NOMO-1 (cell line): ENCODE data around the gene TRMT61A.

Source experiments
- DNase-seq, 2 experiments: peaks; one replicate each; lab custom pipeline; 2025; ENCODE audit not compliant: unreplicated experiment in 2 of 2; lab: John Stamatoyannopoulos, UW

TRMT61A gene

DNA sequence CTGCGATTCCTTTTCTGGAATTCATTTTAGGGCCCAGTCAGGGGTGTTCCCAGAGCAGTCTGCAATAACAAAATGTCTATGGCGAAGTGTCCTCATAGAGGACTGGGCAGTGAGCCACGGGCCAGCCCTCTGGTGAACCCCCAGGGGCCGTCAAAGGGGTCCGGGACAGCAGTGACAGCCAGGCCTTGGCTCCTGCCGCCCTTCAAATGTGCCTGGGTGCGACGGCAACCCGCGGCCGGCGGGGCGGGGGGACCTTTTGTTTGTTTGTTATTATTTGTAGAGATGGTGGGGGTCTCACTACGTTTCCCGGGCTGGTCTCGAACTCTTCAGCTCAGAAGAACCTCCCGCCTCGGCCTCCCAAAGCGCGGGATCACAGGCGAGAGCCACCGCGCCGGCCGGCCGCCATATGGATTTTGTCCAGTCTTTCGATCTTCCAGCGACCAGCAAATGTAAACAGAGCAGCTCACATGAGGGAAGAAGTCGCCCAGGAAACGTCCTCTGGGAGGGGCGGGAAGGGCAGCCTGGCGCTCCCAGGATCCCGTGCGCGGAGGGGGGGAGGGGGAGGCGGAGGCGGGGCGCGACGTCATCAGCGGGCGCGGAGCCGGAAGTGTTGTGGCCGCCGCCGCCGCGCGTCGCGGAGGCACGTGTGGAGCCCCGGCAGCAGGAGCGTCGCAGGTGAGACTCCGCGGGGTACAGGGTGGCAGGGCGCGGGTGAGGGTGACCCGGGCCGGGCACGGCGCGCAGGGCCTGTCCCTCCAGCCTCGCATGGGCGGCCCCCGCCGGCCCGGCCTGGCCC lies at the start of gene TRMT61A:
TRMT61A (plus strand) TSS at position 610 of the 796 bp plus-strand sequence. CDS start 783 bp downstream, outside the sequence.
- DNase-seq: peak; percentile 29 to 45

DNA sequence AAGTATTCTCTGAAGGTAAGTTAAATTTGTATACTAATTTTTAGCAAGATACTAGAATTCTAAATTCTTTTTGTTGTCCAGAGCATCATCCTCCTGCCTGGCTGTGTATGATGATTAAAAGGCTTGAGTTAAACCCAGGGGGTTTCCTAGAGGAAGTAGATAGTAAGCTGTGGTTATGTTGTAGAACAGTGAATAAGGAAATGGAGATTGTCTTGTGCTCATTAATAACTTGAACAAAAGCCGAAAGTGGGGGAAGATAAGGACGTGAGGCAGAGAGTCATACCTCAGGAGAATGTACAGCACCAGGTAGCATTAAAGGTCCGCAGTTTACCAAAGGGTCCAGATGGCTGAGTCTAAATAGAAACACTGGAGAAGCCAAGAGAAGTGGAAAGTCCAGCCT lies 48.4 kb upstream of the TRMT61A start:
- DNase-seq: peak in 1 of 2 experiments; percentile 85

DNA sequence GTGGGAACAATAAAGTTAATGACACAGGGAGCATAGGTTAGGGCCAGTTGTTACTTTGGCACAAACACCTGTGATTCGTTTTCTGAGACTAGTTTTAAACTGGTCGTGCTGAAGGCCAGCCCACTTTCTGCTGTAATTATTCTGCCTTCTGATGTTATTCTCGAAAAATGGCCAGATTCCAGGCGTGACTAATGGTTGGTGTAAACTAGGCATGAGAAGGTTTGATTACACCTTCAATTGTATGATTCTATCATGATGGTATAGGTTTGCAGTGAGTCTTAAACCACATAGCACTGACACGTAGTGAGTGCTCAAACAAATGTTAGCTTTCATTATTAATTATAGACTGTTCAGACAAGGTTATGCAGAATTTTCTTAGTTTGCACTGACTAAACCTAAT lies 45.4 kb upstream of the TRMT61A start:
- no peak for DNase-seq

DNA sequence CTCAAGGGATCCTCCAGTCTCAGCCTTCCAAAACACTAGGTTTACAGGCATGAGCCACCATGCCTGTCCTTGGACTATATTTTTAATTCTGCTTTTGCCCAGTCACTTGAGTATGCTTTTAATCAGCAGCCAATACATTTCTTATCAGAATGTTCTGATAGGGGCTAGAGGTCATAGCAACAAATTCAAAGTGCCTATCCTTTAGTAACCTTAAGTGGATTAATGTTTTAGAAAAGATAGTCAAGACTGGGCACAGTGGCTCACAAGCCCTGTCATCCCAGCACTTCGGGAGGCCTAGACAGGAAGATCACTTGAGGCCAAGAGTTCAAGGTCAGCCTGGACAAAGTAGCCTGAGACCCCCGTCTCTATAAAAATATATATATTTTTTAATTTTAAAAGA lies 43.5 kb upstream of the TRMT61A start:
- DNase-seq: no peak

DNA sequence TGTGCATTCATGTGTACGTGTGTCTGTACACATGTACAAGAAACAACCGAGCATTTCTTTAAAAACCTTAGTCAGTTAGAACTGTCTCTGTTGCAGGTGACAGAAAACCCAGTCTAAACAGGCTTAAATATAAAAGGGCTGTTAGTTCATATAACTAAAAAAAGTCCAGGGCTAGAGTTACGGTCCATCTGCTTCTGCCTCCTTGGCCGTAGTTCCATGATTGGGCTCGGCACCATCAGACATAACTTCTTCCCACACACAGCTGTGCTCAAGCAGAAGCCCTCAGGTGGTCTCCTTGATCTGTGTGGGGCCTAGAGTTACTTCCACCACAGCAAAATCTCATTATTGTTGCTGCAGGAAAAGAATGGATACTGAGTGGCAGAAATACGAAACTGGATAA lies 40.9 kb upstream of the TRMT61A start:
- no peak for DNase-seq

DNA sequence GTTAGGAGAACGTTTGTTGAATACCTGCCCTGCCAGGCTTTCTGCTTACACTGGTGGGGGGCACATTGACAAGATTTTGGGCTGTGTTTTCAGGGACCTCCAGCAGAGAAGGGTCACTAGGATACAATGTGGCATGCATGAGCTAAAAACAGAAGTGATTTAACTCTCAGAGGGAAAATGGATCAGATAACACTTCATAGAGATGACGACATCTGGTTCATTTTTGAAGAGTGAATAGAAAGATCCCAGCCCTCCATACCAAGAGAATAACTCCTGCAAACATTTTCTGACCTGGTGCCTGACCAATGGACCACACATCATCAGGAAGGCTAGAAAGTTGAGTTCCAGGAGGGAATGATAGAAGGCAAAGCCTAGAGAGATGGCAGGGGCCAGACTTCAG lies 40.0 kb upstream of the TRMT61A start:
- DNase-seq: no peak

DNA sequence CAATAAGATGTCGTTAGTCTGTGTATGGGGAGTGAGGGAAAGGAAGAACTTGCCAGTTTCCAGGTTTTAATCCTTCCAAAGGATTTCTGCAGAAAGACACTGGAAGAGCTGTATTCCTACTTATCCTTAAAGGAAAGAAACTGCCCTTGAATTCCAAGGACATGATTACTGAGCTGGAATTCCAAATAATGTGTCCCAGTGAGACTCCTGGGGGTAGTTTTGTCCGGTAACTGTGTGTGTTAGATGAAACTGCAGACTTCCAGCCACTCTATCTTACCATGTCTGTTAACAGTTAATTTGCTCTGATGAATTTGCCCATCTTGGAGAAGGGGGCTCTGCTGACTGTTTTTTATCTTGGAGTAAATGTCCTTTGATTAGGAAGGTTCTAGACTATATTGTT lies 39.4 kb upstream of the TRMT61A start:
- no peak for DNase-seq

DNA sequence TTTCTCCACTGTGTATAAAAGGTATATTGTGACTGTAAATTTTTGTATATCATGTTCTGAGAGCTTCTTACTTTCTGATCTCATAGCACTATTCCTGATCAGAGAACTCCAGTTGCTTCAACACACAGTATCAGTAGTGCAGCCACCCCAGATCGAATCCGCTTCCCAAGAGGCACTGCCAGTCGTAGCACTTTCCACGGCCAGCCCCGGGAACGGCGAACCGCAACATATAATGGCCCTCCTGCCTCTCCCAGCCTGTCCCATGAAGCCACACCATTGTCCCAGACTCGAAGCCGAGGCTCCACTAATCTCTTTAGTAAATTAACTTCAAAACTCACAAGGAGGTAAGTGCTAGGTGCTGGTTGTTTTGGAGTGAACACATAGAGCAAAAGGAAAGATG lies 37.3 kb upstream of the TRMT61A start:
- DNase-seq: no peak

DNA sequence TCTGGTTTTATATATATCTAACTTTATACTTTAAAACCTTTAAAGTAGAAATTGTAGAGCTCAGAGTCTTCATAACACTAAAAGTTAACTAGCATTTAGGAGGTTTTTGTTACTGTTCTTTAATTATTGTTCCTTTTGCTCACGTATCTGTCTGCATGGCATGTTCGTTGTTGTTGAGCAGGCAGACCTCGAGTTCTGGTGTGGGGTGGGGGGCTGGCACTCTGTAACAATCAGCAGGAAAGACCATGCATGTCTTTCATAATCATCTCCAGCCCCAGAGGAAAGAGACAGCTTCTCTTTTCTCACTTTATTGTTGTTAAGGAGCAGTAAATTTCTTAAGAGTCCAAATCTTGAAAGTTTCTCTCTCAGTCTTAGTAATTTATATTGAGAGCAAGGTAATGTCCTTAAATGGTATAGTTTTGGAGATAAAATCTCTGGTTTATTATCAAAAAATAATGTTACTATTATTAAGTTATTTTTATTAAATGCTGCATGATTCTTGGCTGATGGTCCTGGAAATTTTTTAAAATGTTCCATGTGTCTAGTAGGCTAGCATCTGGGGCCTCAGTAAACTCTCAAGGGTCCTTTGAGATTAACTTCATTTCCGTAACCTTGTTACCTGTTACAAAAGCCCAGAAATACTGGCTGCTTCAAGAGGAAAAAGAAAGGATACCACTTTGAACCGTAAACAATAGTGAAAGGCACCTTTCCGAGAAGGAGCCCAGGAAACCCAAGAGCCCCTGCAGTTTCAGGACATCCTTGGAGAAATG lies 36.7 kb upstream of the TRMT61A start:
- DNase-seq: no peak

DNA sequence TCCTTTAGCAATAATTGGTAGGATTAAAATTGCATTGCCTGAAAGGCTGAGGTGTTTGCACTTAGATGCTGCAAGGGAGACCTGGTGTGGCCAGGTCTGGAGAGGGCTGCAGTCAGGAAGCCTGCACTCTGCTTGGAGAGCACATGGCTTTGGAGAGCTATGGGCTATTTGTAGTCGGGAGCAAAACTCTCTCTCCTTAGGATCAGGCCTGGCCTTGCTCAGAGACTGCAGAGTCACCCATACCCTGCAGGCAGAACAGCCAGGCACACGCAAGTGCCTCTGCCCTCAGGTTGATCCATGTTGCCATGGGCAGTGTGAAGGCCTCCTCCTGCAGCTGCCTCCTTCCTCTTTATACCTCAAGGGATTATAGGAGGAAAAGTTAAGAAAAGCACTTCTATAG lies 33.1 kb upstream of the TRMT61A start:
- DNase-seq: no peak

DNA sequence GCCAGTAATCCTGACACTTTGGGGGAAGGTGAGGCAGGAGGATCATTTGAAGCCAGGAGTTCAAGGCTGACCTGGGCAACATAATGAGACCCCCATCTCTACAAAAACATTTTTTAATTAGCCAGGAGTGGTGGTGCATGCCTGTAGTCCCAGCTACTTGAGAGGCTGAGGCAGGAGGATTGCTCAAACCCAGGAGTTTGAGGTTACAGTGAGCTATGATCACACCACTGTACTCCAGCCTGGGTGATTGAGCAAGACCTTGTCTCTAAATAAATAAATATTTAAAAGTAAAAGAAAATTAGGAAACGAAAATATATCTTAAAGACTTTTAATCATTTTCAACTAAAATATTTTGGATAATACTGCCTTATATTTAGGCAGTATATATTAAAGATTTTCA lies 32.2 kb upstream of the TRMT61A start:
- no peak for DNase-seq

DNA sequence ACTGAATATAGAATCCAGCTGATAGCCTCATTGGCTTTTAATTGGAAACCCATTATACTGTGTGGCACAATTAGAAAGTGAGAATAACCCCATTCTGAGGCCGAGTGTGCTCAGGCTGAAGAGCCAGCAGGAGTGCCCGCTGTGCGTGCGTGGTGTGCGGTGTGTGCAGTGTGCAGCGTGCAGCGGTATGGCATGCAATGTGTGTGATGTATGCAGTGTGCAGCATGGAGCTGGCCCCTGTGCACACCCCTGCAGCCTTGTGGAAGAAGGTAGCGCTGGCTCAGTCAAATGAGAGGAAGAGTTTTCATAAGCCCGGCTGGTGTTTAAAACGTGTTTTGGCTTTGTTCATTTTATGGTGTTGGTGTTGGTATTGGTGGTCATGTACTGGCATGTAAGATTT lies 29.3 kb upstream of the TRMT61A start:
- DNase-seq: no peak

DNA sequence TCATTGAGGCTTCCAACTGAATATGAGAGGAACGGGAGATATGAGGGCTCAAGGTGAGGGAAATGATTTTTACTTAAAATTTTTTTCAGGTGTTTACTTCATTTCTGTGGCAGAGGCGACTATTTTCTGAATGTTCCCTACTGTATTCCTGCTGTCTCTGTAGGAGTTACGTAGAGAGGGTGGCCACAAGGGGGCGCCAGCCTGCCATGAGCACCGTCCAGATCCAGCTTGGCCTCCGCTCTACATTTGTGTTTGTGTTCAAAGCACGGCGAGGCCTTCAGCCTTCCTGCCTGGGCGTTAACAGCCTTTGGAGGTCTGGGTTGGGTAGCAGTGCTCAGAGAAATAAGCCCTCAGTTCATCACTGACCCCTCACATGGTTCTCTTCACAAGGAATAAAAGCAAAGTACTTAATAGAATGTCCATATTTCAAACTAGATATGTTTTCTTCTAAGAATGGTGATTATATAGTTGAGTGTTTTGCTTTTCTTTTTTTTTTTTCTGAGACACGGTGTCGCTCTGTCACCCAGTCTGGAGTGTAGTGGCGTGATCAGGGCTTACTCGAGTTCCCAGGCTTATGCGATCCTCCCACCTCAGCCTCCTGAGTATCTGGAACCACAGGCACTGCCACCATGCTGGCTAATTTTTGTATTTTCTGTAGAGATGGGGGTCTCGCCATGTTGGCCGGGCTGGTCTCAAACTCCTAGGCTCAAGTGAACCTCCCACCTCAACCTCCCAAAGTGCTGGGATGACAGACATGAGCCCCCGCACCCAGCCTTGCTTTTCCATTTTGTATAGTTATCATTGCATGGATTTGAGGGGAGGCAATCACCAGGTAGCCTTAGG lies 28.6 kb upstream of the TRMT61A start:
- DNase-seq: peak; percentile 41 to 53

DNA sequence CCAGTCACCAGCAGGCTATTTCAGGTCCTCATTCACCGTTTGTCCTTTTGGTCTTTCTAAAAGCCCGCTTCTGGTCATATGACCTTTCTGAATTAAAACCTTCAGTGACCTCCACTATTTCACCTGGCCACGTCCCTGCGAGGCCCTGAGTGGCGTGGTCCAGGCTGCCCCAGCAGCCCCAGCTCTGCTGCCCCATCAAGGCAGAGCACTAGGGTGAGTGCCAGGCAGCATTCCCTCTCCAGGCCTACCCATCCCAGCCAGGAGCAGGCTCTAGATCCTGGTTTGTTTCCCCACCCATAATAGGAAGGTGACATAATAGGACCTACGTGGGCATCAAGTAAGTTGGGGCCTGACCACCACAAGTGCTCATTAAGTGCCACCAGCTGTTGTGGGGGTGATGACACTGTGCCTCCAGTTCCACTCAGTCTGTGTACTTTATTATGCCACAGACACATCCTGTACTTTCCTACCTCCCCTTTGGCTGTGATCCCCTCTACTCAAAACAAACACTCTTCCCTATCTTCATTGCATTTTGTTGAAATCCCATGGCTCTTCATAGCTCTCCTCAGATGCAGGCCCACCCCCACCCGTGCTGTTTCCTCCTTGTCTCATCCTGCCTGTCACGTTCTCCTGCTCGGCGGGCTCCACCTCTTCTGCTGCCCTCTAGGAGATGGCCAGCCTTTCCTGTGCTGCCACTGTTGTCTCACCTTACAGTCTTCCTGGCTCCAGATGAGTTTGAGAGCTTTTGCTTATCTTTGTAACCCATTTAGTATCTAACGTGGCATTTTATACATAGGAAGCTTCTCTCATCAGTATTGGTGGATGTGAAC lies 27.7 kb upstream of the TRMT61A start:
- DNase-seq: no peak

DNA sequence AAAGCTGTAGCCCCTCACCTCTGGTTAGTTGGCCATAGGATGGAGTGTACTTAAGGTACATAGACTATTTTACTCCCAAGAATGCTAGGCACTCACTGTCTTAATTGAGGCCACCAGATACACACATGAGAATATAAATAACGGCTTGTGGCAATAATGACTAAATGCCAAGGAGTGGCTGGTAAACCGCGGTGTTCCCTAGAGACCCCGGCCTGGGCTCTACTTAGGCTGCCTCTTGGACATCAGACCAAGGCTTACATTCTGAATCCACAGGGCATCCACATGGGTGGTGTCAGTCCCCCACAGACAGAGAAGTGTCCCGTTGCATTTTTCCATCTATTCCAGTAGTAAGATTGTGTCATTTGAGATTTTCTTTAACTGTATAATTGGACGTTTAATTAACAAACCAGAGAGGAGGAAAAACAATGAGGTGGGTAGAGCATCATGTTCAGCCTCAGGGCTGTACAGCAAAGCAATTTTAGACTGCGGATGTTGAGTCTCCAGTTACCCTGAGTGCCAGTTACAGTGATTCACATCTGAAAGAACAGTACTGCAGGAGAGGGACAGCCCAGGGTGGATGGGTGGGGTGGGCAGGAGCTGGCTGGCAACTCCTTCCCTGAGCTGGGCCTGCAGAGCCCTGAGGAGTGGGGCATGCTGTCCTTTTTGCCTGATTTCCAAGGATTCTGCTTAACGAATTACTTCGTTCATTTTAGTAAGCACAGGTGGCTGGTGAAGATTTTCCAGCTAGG lies 26.9 kb upstream of the TRMT61A start:
- no peak for DNase-seq

DNA sequence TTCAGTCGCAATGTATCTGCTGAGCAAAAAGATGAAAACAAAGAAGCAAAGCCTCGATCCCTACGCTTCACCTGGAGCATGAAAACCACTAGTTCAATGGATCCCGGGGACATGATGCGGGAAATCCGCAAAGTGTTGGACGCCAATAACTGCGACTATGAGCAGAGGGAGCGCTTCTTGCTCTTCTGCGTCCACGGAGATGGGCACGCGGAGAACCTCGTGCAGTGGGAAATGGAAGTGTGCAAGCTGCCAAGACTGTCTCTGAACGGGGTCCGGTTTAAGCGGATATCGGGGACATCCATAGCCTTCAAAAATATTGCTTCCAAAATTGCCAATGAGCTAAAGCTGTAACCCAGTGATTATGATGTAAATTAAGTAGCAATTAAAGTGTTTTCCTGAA lies 26.1 kb upstream of the TRMT61A start:
- DNase-seq: no peak

DNA sequence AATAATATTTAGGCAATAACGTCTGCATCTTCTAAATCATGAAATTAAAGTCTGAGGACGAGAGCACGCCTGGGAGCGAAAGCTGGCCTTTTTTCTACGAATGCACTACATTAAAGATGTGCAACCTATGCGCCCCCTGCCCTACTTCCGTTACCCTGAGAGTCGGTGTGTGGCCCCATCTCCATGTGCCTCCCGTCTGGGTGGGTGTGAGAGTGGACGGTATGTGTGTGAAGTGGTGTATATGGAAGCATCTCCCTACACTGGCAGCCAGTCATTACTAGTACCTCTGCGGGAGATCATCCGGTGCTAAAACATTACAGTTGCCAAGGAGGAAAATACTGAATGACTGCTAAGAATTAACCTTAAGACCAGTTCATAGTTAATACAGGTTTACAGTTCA lies 25.7 kb upstream of the TRMT61A start:
- DNase-seq: no peak

DNA sequence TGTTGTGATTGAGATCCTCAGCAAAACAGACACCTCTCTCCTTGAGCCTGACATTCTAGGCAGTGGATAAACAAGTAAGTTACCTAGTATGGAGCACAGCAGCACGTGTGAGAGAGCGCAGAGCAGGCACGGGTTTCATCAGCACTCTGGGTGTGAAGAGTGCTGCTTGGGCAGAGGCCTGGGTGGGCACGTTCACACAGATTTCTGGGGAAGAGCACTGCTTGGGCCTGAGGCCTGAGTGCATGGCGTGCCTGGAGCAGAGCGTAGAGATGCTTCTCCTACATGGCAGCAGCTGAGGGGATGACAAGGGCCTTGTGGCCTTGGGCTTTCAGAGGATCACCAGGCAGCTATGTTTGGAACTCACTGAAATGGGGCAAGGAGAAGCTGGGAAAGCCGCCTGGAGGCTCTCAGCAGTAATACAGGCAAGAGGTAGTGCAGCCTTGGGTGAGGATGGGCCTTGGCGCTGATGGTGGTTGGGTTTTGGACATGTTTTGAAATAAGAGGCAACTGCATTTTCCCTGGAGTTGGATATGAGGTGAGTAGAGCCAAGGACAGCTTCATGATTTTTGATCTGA lies 23.9 kb upstream of the TRMT61A start:
- DNase-seq: no peak

DNA sequence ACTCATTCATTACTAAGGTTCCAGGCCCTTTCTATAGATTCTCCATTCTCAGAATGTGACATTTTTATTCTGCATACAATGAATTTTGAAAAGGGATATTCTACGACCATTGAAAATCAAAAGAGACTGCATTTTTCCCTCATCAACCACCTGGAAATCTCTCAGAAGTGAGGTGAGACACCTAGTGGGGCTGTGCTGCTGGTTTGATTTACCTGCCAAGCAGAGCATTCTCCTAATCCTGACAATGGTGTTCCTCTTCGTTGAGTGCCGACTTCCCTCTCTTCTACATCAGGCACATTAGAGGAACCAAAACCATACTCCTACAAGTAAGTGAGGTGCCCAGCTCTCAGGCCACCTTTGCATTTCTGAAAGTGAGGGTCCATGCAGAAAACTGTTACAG lies 21.2 kb upstream of the TRMT61A start:
- DNase-seq: no peak
